ENCODE measurements around the gene SDC4.
"Not testable (repeated sequence)": the region's sequence is repeated elsewhere in the genome, so short reads cannot be mapped to it uniquely, and the experiment has no call there.

SDC4 gene

DNA sequence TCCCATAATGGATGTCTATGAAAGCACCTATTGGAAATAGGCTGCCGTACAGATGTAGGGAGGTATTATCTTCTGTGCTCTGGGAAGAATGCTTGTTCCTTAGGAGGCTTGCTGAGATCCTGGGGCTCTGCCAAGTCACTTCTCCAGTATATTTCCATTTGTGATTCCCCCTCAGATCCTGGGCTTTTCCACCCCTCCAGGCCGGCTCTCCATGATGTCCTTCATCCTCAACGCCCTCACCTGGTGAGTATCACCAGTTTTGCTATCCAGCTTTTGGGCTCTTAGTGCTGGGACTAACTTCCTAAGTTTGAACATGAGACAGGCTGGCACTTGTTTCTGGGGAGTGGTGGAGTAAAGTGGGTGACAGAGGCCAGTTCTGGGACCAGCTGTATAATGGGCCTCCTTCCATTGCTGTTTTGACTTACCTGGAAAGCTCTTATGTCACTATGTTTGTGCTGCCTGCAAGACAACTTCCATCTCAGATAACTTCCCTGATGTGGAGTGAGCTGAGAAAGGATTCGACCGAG, 17.3 kb upstream of the SDC4 start:
- DNase-seq (ENCODE audit: low read depth in 1 of 2, low spot score in 1 of 2): no peak

DNA sequence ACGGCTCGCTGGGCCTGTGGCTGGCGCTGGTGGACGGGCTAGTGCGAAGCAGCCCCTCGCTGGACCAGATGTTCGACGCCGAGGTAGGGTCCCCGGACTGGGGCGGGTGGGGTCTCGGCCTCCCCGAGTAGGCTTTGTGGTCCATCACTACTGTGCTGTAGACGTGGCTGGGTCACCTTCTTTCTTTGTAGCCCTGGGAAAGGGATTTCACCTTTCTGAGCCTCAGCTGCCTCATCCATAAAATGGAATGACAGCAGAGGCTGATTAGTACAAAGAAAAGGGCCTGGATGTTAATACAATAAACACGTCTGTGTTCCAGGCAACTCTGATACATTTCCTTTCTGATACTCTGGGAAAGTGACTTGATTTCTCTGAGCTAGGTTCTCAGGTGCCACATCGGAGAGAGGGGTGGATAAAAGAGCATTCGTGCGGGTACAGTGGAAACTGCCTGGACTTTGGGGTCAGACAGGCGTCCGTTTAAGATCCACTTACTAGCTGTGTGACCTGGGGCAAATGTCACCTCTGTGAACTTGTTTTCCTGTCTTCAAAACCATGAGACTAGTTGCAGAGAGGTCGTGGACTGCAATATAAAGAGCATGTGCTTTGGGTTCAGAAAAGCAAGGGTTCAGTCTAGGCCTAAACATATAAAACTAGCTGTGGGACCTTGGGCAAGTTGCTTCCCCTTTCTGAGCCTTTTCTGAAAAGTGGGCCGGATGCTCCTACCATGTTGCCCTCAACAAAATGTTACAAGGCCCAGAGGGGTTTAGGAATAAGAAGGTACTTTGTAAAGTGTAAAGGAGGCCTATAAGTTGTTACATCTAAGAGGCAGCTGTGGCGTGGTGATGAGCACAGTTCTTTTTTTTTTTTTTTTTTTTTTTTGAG, 15.6 kb upstream of the SDC4 start:
- no peak for DNase-seq (ENCODE audit: low read depth in 1 of 2, low spot score in 1 of 2)

- peak; percentile 97 to 98 for DNase-seq (ENCODE audit: low read depth in 1 of 2, low spot score in 1 of 2)
Observed at GRCh38 chr20:45362804-45363610, 14.8 kb upstream of the SDC4 start, which contains the start of gene SYS1. Gene SYS1, plus strand, starts transcription at chr20:45363156. Its CDS starts 376 bp downstream, at chr20:45363532.

- DNase-seq (ENCODE audit: low read depth in 1 of 2, low spot score in 1 of 2): no peak
Observed at GRCh38 chr20:45361793-45362192, 13.6 kb upstream of the SDC4 start.

DNA sequence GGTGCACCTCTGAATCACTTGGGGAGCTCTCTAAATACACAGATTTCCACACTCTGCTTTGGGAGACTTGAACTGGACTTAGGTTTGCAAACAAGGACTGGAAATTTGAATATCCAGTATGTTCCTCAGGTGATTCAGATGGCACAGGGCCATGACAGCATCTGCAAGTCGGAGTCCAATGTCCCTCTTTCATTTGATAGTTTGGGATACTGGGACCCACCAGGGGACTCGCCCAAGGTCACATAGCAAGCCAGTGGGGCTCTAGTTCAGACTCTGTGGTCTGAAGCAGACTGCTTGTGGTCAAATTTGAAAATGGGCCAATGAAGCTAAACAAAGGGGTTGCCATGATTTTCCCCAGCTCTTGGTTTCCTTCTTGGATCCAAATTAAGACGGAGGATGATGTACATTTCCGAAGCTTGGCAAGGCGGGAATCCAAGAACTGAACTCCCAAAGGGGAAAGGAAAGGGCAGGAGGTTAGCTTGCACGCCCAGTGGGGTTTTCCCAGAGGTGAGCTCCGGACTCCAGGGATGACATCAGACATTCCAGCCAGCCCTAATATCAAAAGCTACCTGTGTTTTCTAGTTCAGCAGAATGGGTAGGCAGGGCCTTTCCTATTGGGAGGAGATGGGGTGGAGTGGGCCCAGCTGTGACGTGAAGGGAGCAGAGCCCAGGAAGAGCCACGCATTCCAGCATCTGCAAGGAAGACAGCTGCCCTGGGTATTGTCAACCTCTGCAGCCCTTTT, 11.4 kb upstream of the SDC4 start:
- no peak for DNase-seq (ENCODE audit: low read depth in 1 of 2, low spot score in 1 of 2)

GRCh38 chr20:45359069-45359405, 10.8 kb upstream of the SDC4 start:
- no peak for DNase-seq (ENCODE audit: low read depth in 1 of 2, low spot score in 1 of 2)

- DNase-seq (ENCODE audit: low read depth in 1 of 2, low spot score in 1 of 2): no peak
Observed at GRCh38 chr20:45358282-45359068, 10.3 kb upstream of the SDC4 start.

- no peak for DNase-seq (ENCODE audit: low read depth in 1 of 2, low spot score in 1 of 2)
Observed at GRCh38 chr20:45355209-45356084, 7.2 kb upstream of the SDC4 start.

DNA sequence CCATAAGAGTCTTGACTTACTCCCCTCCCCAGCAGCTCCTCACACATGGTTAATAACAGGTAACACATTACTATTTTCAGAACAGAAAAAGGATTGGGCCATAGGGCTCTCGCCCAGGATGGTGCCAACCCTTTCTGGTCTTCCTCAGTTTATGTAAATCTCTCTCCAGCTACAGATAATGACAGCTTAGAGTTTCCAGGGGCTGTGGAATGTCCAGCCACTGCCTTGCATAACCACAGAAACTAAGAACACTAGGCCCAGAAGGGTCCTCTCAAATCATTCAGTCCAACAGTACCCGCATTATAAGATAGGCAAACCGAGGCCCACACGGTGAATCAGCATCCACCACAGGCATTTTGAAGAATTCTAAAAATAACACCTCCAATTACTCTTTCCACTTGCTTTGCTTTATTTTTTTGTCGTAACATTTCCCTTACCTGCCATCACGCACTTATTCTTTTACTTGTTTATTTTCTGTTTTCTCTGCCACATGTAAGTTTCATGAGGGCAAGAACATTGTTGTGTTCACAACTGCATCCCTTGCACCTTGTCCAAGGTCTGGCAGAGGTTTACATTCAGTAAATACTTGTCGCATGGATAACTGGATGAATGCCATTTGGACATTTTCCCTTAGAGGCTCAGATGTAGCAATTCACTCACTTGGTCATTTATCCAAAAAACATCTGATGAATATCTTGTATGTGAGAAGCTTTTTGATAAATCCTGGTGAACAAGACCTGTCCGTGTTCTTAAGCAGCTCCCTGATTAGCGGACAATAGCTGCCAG, 6.4 kb upstream of the SDC4 start:
- no peak for DNase-seq (ENCODE audit: low read depth in 1 of 2, low spot score in 1 of 2)

DNA sequence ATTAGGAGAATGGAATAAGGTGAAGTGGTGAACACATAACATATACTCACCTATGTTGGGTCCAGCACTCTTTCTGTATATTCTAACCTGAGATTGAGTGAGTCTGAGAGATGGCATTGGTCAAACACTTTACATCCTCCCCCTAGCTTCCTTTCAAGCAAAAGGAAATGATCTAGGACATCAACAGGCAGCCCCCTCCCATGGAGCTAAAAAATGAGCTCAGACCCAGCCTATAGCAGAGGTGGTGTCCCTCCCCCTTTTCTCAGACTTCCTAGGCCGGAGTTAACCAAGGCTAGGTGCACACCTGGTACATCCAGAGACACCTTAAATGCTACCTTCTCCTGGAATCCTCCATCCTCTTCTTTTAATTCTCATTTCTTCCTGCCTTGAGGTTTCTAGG, 5.5 kb upstream of the SDC4 start:
- no peak for DNase-seq (ENCODE audit: low read depth in 1 of 2, low spot score in 1 of 2)

- no peak for DNase-seq (ENCODE audit: low read depth in 1 of 2, low spot score in 1 of 2)
Observed at GRCh38 chr20:45352729-45353128, 4.5 kb upstream of the SDC4 start.

- not testable (repeated sequence) for DNase-seq (ENCODE audit: low read depth in 1 of 2, low spot score in 1 of 2)
Observed at GRCh38 chr20:45350795-45351194, 2.6 kb upstream of the SDC4 start.

GRCh38 chr20:45350217-45350616, 2.0 kb upstream of the SDC4 start:
- DNase-seq (ENCODE audit: low read depth in 1 of 2, low spot score in 1 of 2): no peak

DNA sequence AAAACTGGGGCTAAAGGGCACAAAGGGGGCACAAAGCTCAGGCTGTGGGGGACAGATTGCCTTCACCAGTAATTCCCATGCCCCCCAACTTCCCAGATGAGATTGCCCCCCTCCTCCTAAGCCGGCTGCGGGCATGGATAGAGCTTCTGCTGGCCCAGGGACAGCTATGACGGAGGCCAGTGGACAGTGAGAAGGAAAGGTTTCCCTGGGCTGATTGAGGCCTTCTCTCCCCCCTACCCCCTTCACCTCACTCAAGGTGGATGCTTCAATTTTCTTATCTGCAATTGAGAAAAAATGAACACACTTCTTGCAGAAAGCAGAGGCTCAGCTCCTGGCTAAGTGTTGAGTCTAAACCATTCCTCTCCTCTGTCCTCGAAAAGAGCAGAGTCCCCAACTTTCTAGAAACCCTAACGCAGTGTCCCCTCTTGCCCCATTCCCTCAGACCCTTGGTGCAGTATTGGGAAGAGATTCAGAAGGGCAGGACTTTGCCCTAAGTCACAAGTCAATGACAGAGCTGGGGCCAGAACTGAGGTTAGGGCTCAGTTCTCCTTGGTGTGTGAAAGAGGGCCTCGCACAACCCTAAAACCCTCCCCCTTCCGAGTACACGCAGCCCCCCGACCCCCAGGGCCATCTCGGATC, 808 bp downstream of the SDC4 start:
- no peak for DNase-seq (ENCODE audit: low read depth in 1 of 2, low spot score in 1 of 2)

DNA sequence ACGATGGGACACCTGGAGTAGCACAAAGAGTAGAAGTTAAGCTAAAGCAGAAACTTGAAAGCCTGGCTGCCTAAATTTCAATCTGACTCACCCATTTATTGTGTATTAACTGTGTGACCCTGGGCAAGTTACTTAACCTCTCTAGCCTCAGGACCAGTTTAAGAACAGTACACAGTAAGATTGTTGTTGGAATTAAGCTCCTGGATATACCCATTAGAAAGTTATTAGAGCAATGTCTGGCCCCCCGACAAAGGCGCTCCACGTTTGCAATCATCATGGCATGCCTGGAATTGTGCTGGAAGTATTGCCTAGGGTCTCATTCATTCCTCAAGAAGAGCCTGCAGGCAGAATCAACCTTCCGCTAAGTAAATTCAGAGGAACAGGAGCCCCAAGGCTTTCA, 1.4 kb downstream of the SDC4 start:
- DNase-seq (ENCODE audit: low read depth in 1 of 2, low spot score in 1 of 2): no peak

- DNase-seq (ENCODE audit: low read depth in 1 of 2, low spot score in 1 of 2): no peak
Observed at GRCh38 chr20:45346291-45346718, 1.9 kb downstream of the SDC4 start.

GRCh38 chr20:45345104-45345936, 2.9 kb downstream of the SDC4 start:
- DNase-seq (ENCODE audit: low read depth in 1 of 2, low spot score in 1 of 2): no peak

All from stimulated activated CD4-positive, alpha-beta T cell treated with anti-CD3 and anti-CD28 coated beads, Interleukin-15, amount 100 ng/mL, for 1 hour (primary cell).